K562 (cell line): Measurements from ENCODE around the gene ABLIM1. TPM values are rescaled to one million over a fixed set of nuclear protein-coding genes. Genes with fewer than 3 reads are reported as not detected.

Experiments
- ATAC-seq: fragments of 200-7000 bp; cut with Tn5 transposase; 3 replicates; pipeline ENCODE4 v1.9.1; 2020; ENCODE audit warnings: moderate library complexity
- BruUV-seq: library from RNA; stranded (reverse); fragments of 400-500 nt; replicated peaks from 2 replicates; lab custom pipeline; 2021; lab: Mats Ljungman, UMichigan
- CTCF ChIA-PET: fragments of 300-600 bp; formaldehyde crosslinking; extraction: SDS; loops from one replicate; lab custom pipeline; 2021; ENCODE audit warnings: low intra/inter-chr PET ratio; lab: Yijun Ruan, JAX
- POLR2A ChIA-PET: fragments of 300-600, 350-650 bp; sonication (Branson Sonifier 250); formaldehyde crosslinking; extraction: SDS; loops from one replicate; lab custom pipeline; 2021; ENCODE audit warnings: antibody characterized with exemption, inconsistent platforms; lab: Yijun Ruan, JAX
- DNase-seq, 4 experiments: peaks; one replicate each; pipeline versions ENCODE4 v3.0.0 to v3.0.0-alpha.2; 2011 to 2018; ENCODE audit warnings: low spot score in 3 of 4, mixed read lengths in 3 of 4; ENCODE audit errors: extremely low read depth in 1 of 4
- FAIRE-seq: peaks from 2 replicates; lab custom pipeline; 2011; peaks lifted over from hg19 to GRCh38; lab: Jason Lieb, UNC
- H2AFZ ChIP-seq: 2 replicates; pipeline ENCODE4 v1.6.0; 2011; ENCODE audit warnings: low read depth, low read length, control low read depth, inconsistent platforms
- H3K27ac ChIP-seq: fragments of 200-600 bp; 3 replicates; pipeline ENCODE4 v1.8.0; 2011; ENCODE audit warnings: low read depth, mild to moderate bottlenecking, control low read depth, inconsistent platforms, low read length, moderate library complexity, mixed read lengths; ENCODE audit errors: extremely low read depth
- H3K27me3 ChIP-seq, 2 experiments: fragments of 300-600 bp in 1 of 2; 2 replicates in 1 of 2; 3 replicates in 1 of 2; pipeline versions ENCODE4 v1.6.0 to v1.8.0; 2011; ENCODE audit warnings: inconsistent platforms in 2 of 2, low read length in 2 of 2, mild to moderate bottlenecking in 1 of 2, mixed read lengths in 1 of 2, moderate library complexity in 1 of 2; ENCODE audit not compliant: control insufficient read depth in 2 of 2, insufficient read depth in 2 of 2
- H3K36me3 ChIP-seq: fragments of 300-600 bp; 3 replicates; pipeline ENCODE4 v1.8.0; 2011; ENCODE audit warnings: mild to moderate bottlenecking, low read length, inconsistent platforms; ENCODE audit not compliant: control insufficient read depth, insufficient read depth
- H3K4me1 ChIP-seq, 2 experiments: fragments of 200-600 bp in 1 of 2; replicated peaks in 1 of 2; 2 replicates in 1 of 2; 3 replicates in 1 of 2; pipeline versions ENCODE4 v1.5.1 to v1.8.0; 2011; ENCODE audit warnings: inconsistent platforms in 2 of 2, low read length in 2 of 2, mild to moderate bottlenecking in 1 of 2, mixed read lengths in 1 of 2, moderate library complexity in 1 of 2; ENCODE audit not compliant: control insufficient read depth in 2 of 2, insufficient read depth in 2 of 2
- H3K4me2 ChIP-seq: 2 replicates; pipeline ENCODE4 v1.6.1; 2011; ENCODE audit warnings: low read length, control low read depth, inconsistent platforms, mixed read lengths; ENCODE audit not compliant: insufficient read depth
- H3K4me3 ChIP-seq: fragments of 200-600 bp; sonication (generic), shearing (Covaris generic); 2 replicates; pipeline ENCODE4 v1.5.1; 2016; ENCODE audit warnings: control low read depth, inconsistent platforms
- H3K79me2 ChIP-seq: fragments of 200-600 bp; 3 replicates; pipeline ENCODE4 v1.8.0; 2011; ENCODE audit warnings: low read length, inconsistent platforms; ENCODE audit not compliant: control insufficient read depth, insufficient read depth
- H3K9ac ChIP-seq, 2 experiments: 2 replicates each; pipeline versions ENCODE4 v1.6.0 to v1.6.1; 2011; ENCODE audit warnings: low read depth in 2 of 2, low read length in 2 of 2, control low read depth in 1 of 2, inconsistent platforms in 1 of 2, mild to moderate bottlenecking in 1 of 2, mixed read lengths in 1 of 2; ENCODE audit not compliant: insufficient read depth in 1 of 2
- H3K9me1 ChIP-seq: one replicate; pipeline ENCODE4 v1.6.0; 2011; ENCODE audit warnings: inconsistent platforms, mild to moderate bottlenecking, low read length, moderate library complexity; ENCODE audit not compliant: control insufficient read depth, insufficient read depth
- H3K9me3 ChIP-seq: replicated peaks from 2 replicates; pipeline ENCODE4 v1.5.1; 2011; ENCODE audit warnings: low read depth, low read length, inconsistent platforms; ENCODE audit not compliant: control insufficient read depth, insufficient read depth
- H4K20me1 ChIP-seq: replicated peaks from 2 replicates; pipeline ENCODE4 v1.6.1; 2011; ENCODE audit warnings: low read length, inconsistent platforms, mixed read lengths; ENCODE audit not compliant: control insufficient read depth, insufficient read depth
- CBX3 ChIP-seq, 2 experiments: IDR thresholded peaks; 1 replicate in 1 of 2; 2 replicates in 1 of 2; pipeline ENCODE4 v1.6.1; 2012; ENCODE audit warnings: inconsistent platforms in 2 of 2, low read length in 2 of 2, borderline replicate concordance in 1 of 2, control low read depth in 1 of 2
- MYBL2 ChIP-seq, 2 experiments: fragments of 450-650 bp in 1 of 2; sonication (generic) in 1 of 2; formaldehyde crosslinking in 1 of 2; IDR thresholded peaks; 2 replicates each; pipeline versions ENCODE4 v1.6.1 to v1.8.1; 2017 to 2022; ENCODE audit warnings: borderline replicate concordance in 1 of 2, inconsistent platforms in 1 of 2, low read depth in 1 of 2, mild to moderate bottlenecking in 1 of 2, missing genetic modification reagents in 1 of 2, moderate library complexity in 1 of 2
- MYNN ChIP-seq, 2 experiments: sonication (generic); formaldehyde crosslinking in 1 of 2; IDR thresholded peaks; 2 replicates each; pipeline versions ENCODE4 v1.5.0 to v1.6.1; 2016 to 2020; ENCODE audit warnings: antibody characterized with exemption in 1 of 2, missing genetic modification reagents in 1 of 2
- PHB ChIP-seq: fragments of 250-450 bp; sonication (Bioruptor Pico); IDR thresholded peaks from 2 replicates; pipeline ENCODE4 v1.5.0; 2021
- TAL1 ChIP-seq: fragments of 450-650 bp; IDR thresholded peaks from 2 replicates; pipeline ENCODE4 v1.6.1; 2016; ENCODE audit warnings: mild to moderate bottlenecking
- ZNF384 ChIP-seq: IDR thresholded peaks from 2 replicates; pipeline ENCODE4 v1.6.1; 2012; ENCODE audit warnings: low read depth, low read length, improper control_type of control experiment
- ZNF830 ChIP-seq: fragments of 250-450 bp; sonication (Bioruptor Pico); IDR thresholded peaks from 2 replicates; pipeline ENCODE4 v1.5.0; 2021; ENCODE audit warnings: mild to moderate bottlenecking
- WGBS: fragments of 100-300 bp; shearing (Covaris generic); methylation state at CpG from one replicate; pipeline ENCODE4 v1.1.6; 2016; ENCODE audit warnings: low coverage, mixed read lengths; ENCODE audit not compliant: insufficient coverage; ENCODE audit errors: missing lambda C conversion rate; 5-methylcytosine and 5-hydroxymethylcytosine counted together
- in situ Hi-C: fragments of 300-500 bp; cut with MboI; formaldehyde crosslinking; loops from 4 replicates; pipeline ENCODE4 v1.15.0; 2018; ENCODE audit warnings: inconsistent platforms, mixed read lengths
- intact Hi-C: fragments of 100-400 bp; cut with micrococcal nuclease; formaldehyde crosslinking; loops from 2 replicates; pipeline ENCODE4 v1.14.2; 2022
- polyA plus RNA-seq, 8 experiments: library from polyadenylated mRNA; depleted of rRNA in 4 of 8; stranded (reverse) in 5 of 8; unstranded in 3 of 8; fragments of >200 nt; fragmentation: Nextera tagmentation in 2 of 8; fragmentation: Illumina TruSeq in 1 of 8; extraction: Ambion mirVana in 2 of 8; extraction: Trizol in 1 of 8; gene quantifications; 2 replicates each; pipeline versions ENCODE4 v1.2.1 to v1.2.3, GENCODE V29; 2011 to 2014; ENCODE audit warnings: inconsistent platforms in 1 of 8, missing spikeins in 1 of 8
- total RNA-seq, 7 experiments: library from RNA; depleted of rRNA in 6 of 7; stranded (reverse); fragments of >200 nt in 6 of 7; fragmentation: Illumina TruSeq in 2 of 7; extraction: Trizol in 2 of 7; gene quantifications; 2 replicates each; pipeline versions ENCODE4 v1.2.1 to v1.2.3, GENCODE V29; 2011 to 2021; ENCODE audit warnings: low replicate concordance in 1 of 7
- TF ChIP-seq, protein P1 (sequence below): fragments of 450-650 bp; IDR thresholded peaks from 2 replicates; pipeline ENCODE4 v1.6.1; 2016; ENCODE audit warnings: mild to moderate bottlenecking, moderate library complexity
- TF ChIP-seq, protein P2 (sequence below): IDR thresholded peaks from 2 replicates; pipeline ENCODE4 v1.6.1; 2011; ENCODE audit not compliant: insufficient read length; ENCODE audit errors: extremely low read depth

Gene ABLIM1
- total and polyA plus RNA-seq, 9 of the 15 experiments (the other 6 are each of a cell fraction or from before 2014, with no cell fraction given) = 0.07 to 0.49 (median 0.14) TPM; not detected in 6

DNA sequence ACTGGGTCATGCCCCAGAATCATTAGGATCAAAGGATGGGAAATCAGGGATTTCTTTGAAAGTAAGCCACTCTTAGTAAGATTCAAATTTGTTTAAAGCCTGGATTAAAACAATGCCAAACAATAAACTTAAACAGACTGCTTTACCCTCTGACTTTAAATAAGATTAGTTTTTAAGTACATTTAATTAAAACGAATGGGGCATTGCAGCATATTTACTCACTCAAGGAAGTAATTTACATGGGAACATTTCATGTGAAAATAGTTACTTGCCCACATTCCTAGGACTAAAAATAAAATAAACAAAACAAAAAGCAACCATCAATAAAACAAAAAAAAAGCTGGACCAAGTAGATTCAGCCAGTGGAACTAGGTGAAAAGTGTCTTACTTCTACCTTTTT is 7.8 kb downstream of the ABLIM1 start:
- ChIA-PET POLR2A (no interaction called here), CTCF (no interaction called here)
- Histone ChIP-seq H2AFZ (no peak overlapping the region), H3K4me1 (no peaks in the 10 kb centered on the region; a peak in 1 of 5 replicates), H3K79me2 (no peaks in the 10 kb centered on the region), H4K20me1 (no peaks in the 10 kb centered on the region), H3K27ac (no peak overlapping the region), H3K27me3 (no peaks in the 10 kb centered on the region; a peak in 1 of 5 replicates), H3K4me3 (no peak overlapping the region), H3K9me1 (no peaks in the 10 kb centered on the region), H3K9ac (no peak overlapping the region), H3K9me3 (no peaks in the 10 kb centered on the region), H3K4me2 (no peak overlapping the region), H3K36me3 (no peaks in the 10 kb centered on the region)
- intact Hi-C loops (no loop called here), in situ Hi-C loops (no loop called here)
- 0% methylated on average over 1 of the region's 1 CpG for WGBS
- ATAC-seq (no peak), FAIRE-seq (no peak), DNase-seq (no peak)
- no TSS peak for BruUV-seq
- TF ChIP-seq MYBL2 (IDR thresholded peaks at IDR 0.05; ENCODE audit: low read depth) (no peak), MYBL2 (CRISPR knock-in tag; IDR thresholded peaks at IDR 0.05; ENCODE audit: borderline replicate concordance) (no peak), MYNN (IDR thresholded peaks at IDR 0.05) (no peak), MYNN (CRISPR knock-in tag; IDR thresholded peaks at IDR 0.05) (no peak), TAL1 (no peak), PHB (CRISPR knock-in tag) (no peak), CBX3 (IDR thresholded peaks at IDR 0.05; ENCODE audit: borderline replicate concordance in 1 of 2, low read length in 2 of 2) (no peak), ZNF384 (no peak), ZNF830 (CRISPR knock-in tag) (no peak)
- TF ChIP-seq, protein P1, sequence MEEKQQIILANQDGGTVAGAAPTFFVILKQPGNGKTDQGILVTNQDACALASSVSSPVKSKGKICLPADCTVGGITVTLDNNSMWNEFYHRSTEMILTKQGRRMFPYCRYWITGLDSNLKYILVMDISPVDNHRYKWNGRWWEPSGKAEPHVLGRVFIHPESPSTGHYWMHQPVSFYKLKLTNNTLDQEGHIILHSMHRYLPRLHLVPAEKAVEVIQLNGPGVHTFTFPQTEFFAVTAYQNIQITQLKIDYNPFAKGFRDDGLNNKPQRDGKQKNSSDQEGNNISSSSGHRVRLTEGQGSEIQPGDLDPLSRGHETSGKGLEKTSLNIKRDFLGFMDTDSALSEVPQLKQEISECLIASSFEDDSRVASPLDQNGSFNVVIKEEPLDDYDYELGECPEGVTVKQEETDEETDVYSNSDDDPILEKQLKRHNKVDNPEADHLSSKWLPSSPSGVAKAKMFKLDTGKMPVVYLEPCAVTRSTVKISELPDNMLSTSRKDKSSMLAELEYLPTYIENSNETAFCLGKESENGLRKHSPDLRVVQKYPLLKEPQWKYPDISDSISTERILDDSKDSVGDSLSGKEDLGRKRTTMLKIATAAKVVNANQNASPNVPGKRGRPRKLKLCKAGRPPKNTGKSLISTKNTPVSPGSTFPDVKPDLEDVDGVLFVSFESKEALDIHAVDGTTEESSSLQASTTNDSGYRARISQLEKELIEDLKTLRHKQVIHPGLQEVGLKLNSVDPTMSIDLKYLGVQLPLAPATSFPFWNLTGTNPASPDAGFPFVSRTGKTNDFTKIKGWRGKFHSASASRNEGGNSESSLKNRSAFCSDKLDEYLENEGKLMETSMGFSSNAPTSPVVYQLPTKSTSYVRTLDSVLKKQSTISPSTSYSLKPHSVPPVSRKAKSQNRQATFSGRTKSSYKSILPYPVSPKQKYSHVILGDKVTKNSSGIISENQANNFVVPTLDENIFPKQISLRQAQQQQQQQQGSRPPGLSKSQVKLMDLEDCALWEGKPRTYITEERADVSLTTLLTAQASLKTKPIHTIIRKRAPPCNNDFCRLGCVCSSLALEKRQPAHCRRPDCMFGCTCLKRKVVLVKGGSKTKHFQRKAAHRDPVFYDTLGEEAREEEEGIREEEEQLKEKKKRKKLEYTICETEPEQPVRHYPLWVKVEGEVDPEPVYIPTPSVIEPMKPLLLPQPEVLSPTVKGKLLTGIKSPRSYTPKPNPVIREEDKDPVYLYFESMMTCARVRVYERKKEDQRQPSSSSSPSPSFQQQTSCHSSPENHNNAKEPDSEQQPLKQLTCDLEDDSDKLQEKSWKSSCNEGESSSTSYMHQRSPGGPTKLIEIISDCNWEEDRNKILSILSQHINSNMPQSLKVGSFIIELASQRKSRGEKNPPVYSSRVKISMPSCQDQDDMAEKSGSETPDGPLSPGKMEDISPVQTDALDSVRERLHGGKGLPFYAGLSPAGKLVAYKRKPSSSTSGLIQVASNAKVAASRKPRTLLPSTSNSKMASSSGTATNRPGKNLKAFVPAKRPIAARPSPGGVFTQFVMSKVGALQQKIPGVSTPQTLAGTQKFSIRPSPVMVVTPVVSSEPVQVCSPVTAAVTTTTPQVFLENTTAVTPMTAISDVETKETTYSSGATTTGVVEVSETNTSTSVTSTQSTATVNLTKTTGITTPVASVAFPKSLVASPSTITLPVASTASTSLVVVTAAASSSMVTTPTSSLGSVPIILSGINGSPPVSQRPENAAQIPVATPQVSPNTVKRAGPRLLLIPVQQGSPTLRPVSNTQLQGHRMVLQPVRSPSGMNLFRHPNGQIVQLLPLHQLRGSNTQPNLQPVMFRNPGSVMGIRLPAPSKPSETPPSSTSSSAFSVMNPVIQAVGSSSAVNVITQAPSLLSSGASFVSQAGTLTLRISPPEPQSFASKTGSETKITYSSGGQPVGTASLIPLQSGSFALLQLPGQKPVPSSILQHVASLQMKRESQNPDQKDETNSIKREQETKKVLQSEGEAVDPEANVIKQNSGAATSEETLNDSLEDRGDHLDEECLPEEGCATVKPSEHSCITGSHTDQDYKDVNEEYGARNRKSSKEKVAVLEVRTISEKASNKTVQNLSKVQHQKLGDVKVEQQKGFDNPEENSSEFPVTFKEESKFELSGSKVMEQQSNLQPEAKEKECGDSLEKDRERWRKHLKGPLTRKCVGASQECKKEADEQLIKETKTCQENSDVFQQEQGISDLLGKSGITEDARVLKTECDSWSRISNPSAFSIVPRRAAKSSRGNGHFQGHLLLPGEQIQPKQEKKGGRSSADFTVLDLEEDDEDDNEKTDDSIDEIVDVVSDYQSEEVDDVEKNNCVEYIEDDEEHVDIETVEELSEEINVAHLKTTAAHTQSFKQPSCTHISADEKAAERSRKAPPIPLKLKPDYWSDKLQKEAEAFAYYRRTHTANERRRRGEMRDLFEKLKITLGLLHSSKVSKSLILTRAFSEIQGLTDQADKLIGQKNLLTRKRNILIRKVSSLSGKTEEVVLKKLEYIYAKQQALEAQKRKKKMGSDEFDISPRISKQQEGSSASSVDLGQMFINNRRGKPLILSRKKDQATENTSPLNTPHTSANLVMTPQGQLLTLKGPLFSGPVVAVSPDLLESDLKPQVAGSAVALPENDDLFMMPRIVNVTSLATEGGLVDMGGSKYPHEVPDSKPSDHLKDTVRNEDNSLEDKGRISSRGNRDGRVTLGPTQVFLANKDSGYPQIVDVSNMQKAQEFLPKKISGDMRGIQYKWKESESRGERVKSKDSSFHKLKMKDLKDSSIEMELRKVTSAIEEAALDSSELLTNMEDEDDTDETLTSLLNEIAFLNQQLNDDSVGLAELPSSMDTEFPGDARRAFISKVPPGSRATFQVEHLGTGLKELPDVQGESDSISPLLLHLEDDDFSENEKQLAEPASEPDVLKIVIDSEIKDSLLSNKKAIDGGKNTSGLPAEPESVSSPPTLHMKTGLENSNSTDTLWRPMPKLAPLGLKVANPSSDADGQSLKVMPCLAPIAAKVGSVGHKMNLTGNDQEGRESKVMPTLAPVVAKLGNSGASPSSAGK = no peak
- TF ChIP-seq, protein P2, sequence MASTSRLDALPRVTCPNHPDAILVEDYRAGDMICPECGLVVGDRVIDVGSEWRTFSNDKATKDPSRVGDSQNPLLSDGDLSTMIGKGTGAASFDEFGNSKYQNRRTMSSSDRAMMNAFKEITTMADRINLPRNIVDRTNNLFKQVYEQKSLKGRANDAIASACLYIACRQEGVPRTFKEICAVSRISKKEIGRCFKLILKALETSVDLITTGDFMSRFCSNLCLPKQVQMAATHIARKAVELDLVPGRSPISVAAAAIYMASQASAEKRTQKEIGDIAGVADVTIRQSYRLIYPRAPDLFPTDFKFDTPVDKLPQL = no peak
